K562 (cell line): Measurements from ENCODE around the gene NAPB. TPM values are rescaled to one million over a fixed set of nuclear protein-coding genes. Genes with fewer than 3 reads are reported as not detected.

ENCODE experiments used
- HNRNPL ChIP-seq: fragments of 200-400 bp; formaldehyde crosslinking; IDR thresholded peaks from 2 replicates; pipeline ENCODE4 v1.6.1; 2017; ENCODE audit warnings: low read depth, mild to moderate bottlenecking, low read length
- MGA ChIP-seq: fragments of 450-650 bp; IDR thresholded peaks from 2 replicates; pipeline ENCODE4 v1.6.1; 2016; ENCODE audit warnings: mild to moderate bottlenecking, moderate library complexity
- MTF1 ChIP-seq: fragments of 250-450 bp; sonication (Bioruptor Pico); IDR thresholded peaks from 2 replicates; pipeline ENCODE4 v1.9.0; 2021; ENCODE audit warnings: moderate library complexity, mild to moderate bottlenecking, inconsistent platforms, borderline replicate concordance
- ZFP30 ChIP-seq: fragments of 250-450 bp; sonication (Bioruptor Pico); IDR thresholded peaks from 2 replicates; pipeline ENCODE4 v1.8.0; 2022; ENCODE audit warnings: moderate library complexity, mild to moderate bottlenecking, inconsistent platforms, borderline replicate concordance
- polyA plus RNA-seq, 8 experiments: library from polyadenylated mRNA; depleted of rRNA in 4 of 8; stranded (reverse) in 5 of 8; unstranded in 3 of 8; fragments of >200 nt; fragmentation: Nextera tagmentation in 2 of 8; fragmentation: Illumina TruSeq in 1 of 8; extraction: Ambion mirVana in 2 of 8; extraction: Trizol in 1 of 8; gene quantifications; 2 replicates each; pipeline versions ENCODE4 v1.2.1 to v1.2.3, GENCODE V29; 2011 to 2014; ENCODE audit warnings: inconsistent platforms in 1 of 8, missing spikeins in 1 of 8
- total RNA-seq, 7 experiments: library from RNA; depleted of rRNA in 6 of 7; stranded (reverse); fragments of >200 nt in 6 of 7; fragmentation: Illumina TruSeq in 2 of 7; extraction: Trizol in 2 of 7; gene quantifications; 2 replicates each; pipeline versions ENCODE4 v1.2.1 to v1.2.3, GENCODE V29; 2011 to 2021; ENCODE audit warnings: low replicate concordance in 1 of 7
- TF ChIP-seq, protein P1 (sequence below): fragments of 450-650 bp; formaldehyde crosslinking; IDR thresholded peaks from 2 replicates; pipeline ENCODE4 v1.4.0; 2020; ENCODE audit warnings: mild to moderate bottlenecking, moderate library complexity

The NAPB gene
- total and polyA plus RNA-seq, 9 of the 15 experiments (the other 6 are each of a cell fraction or from before 2014, with no cell fraction given), result 1.4 to 7.7 (median 5.2) TPM

GRCh38 chr20:23391707-23392310, 29.5 kb downstream of the NAPB start (continued):
- TF ChIP-seq MGA (no peak), ZFP30 (no peak), HNRNPL (no peak), MTF1 (CRISPR knock-in tag) (no peak)
- TF ChIP-seq, protein P1, sequence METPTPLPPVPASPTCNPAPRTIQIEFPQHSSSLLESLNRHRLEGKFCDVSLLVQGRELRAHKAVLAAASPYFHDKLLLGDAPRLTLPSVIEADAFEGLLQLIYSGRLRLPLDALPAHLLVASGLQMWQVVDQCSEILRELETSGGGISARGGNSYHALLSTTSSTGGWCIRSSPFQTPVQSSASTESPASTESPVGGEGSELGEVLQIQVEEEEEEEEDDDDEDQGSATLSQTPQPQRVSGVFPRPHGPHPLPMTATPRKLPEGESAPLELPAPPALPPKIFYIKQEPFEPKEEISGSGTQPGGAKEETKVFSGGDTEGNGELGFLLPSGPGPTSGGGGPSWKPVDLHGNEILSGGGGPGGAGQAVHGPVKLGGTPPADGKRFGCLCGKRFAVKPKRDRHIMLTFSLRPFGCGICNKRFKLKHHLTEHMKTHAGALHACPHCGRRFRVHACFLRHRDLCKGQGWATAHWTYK (CRISPR knock-in tag), result no peak
- TF ChIP-seq, all 486 proteins: peak for 0
